ENCODE results near the gene TST. TPM values are rescaled to one million over a fixed set of nuclear protein-coding genes. Genes with fewer than 3 reads are reported as not detected.

Gene TST
- total RNA-seq, 1 donor from 2014 or later = 39.0 TPM

DNA sequence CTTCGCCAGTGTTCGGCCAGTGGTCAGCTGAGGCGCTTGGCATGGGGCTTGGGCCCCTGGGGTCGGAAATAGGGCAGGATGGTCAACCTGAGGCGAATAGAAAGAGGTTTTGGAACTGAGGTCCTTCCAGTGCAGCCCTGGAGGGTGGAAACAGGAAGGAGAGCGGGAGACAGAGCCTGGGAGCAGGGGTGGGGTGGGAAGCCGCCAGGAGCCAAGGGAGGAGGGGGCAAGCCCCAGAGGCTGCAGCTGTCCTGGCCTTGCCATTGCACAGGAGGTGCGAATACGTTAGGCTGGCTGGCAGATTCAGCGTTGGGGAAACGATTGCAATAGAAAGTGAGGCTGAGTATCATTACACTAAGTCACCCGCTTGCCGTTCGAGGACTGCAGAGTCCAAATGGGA lies 18.4 kb upstream of the TST start:
- Mint-ChIP-seq H3K27me3 (ENCODE audit: unreplicated experiment) (no peaks in the 10 kb centered on the region), H3K27ac (ENCODE audit: unreplicated experiment) (no peak overlapping the region), H3K36me3 (ENCODE audit: low read depth, unreplicated experiment) (no peaks in the 10 kb centered on the region), H3K4me1 (ENCODE audit: unreplicated experiment) (peaks cover 22% of the 10 kb centered on the region), H3K4me3 (ENCODE audit: unreplicated experiment) (no peak overlapping the region), H3K9me3 (ENCODE audit: unreplicated experiment) (no peaks in the 10 kb centered on the region)
- DNase-seq (ENCODE audit: low spot score) = no peak
- TF ChIP-seq CTCF (IDR thresholded peaks at IDR 0.05; ENCODE audit: unreplicated experiment) = no peak

DNA sequence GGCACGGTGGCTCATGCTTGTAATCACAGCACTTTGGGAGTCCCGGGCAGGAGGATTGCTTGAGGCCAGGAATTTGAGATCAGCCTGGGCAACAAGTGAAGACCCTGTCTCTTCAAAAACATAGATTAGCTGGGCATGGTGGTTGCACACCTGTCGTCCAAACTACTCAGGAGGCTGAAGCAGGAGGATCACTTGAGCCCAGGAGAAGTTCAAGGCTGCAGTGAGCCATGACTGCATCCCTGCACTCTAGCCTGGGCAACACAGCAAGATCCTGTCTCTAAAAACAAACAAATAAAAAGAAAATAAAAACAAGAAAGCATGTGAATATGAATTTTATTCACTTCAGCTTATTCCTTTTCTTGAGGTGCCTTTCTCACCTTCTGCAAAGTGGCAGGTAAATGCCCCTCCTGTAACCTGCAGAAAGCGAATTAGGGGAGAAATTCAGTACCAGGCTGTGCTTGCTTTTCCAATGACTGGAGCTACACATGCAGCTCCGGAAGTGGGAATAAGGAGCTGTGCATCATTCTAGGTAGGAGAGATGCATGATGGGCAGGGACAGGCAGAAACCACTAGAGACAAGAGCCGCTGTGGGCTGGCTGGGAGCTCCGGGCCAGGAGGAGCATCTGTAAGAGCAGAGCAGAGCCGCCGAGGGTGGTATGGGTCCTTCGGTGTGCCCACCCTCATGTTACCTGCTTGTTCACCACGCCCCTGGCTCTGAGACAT lies 17.6 kb upstream of the TST start:
- Mint-ChIP-seq H3K4me1 (ENCODE audit: unreplicated experiment) (peaks cover 21% of the 10 kb centered on the region), H3K4me3 (ENCODE audit: unreplicated experiment) (no peak overlapping the region), H3K27me3 (ENCODE audit: unreplicated experiment) (no peaks in the 10 kb centered on the region), H3K36me3 (ENCODE audit: low read depth, unreplicated experiment) (no peaks in the 10 kb centered on the region), H3K27ac (ENCODE audit: unreplicated experiment) (no peak overlapping the region), H3K9me3 (ENCODE audit: unreplicated experiment) (no peaks in the 10 kb centered on the region)
- no peak for DNase-seq (ENCODE audit: low spot score)
- TF ChIP-seq CTCF (IDR thresholded peaks at IDR 0.05; ENCODE audit: unreplicated experiment) = no peak

DNA sequence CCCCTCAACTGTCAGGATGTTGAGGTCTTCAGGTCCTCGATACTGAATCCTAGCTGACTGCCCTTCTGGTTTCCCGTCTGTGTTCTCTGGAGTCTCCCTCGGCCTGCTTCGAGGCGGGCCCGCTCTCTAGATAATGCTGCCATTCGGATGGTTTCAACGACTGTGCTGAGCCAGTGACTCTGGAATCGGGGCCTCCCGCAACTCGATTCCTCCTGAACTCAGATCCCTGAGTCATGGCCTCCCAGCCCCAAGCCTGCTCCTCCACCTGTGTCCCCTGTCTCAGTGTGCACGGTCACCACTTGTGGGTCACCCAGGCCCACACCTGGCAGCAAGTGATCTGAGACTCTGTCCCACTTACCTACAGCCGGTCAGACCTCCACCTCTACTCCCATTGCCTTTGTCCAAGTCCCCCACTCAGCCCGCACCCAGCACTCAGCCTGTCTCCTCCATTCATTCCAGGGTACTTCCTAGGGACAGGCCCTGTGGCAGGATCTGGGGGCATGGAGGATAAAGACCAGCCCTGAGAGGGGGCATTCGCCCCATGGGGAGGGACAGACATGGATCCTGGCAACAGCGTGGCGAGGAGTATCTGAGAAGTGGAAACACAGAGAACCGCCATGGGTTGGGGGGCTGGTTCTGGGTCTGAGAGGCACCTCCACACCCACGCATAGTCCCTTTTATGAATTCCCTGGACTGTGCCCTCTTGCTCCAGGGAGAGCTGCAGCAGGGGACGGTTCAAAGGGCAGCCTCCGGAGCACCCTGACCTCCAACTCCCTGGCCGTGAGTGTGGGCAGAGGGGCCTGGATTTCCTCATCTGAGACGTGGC lies 14.6 kb upstream of the TST start:
- DNase-seq (ENCODE audit: low spot score) = no peak
- no peak for TF ChIP-seq CTCF (IDR thresholded peaks at IDR 0.05; ENCODE audit: unreplicated experiment)
- peaks cover 5% of the 10 kb centered on the region for H3K4me1 Mint-ChIP-seq (ENCODE audit: unreplicated experiment)
- no peaks in the 10 kb centered on the region for H3K27me3 Mint-ChIP-seq (ENCODE audit: unreplicated experiment)
- no peak overlapping the region for H3K4me3 Mint-ChIP-seq (ENCODE audit: unreplicated experiment)
- H3K9me3 Mint-ChIP-seq (ENCODE audit: unreplicated experiment) = no peaks in the 10 kb centered on the region
- H3K36me3 Mint-ChIP-seq (ENCODE audit: low read depth, unreplicated experiment) = no peaks in the 10 kb centered on the region
- H3K27ac Mint-ChIP-seq (ENCODE audit: unreplicated experiment) = no peak overlapping the region

GRCh38 chr22:37032535-37033460 lies 13.6 kb upstream of the TST start:
- Mint-ChIP-seq H3K4me3 (ENCODE audit: unreplicated experiment) (no peak overlapping the region), H3K27me3 (ENCODE audit: unreplicated experiment) (no peaks in the 10 kb centered on the region), H3K4me1 (ENCODE audit: unreplicated experiment) (peaks cover 5% of the 10 kb centered on the region), H3K9me3 (ENCODE audit: unreplicated experiment) (no peaks in the 10 kb centered on the region), H3K27ac (ENCODE audit: unreplicated experiment) (no peak overlapping the region), H3K36me3 (ENCODE audit: low read depth, unreplicated experiment) (no peaks in the 10 kb centered on the region)
- no peak for DNase-seq (ENCODE audit: low spot score)
- TF ChIP-seq CTCF (IDR thresholded peaks at IDR 0.05; ENCODE audit: unreplicated experiment) = no peak
